Measurements from ENCODE around the gene ADCY5.
A peak's percentile ranks its signal among the peaks of the same experiment; 100 is the strongest.

The ADCY5 gene

DNA sequence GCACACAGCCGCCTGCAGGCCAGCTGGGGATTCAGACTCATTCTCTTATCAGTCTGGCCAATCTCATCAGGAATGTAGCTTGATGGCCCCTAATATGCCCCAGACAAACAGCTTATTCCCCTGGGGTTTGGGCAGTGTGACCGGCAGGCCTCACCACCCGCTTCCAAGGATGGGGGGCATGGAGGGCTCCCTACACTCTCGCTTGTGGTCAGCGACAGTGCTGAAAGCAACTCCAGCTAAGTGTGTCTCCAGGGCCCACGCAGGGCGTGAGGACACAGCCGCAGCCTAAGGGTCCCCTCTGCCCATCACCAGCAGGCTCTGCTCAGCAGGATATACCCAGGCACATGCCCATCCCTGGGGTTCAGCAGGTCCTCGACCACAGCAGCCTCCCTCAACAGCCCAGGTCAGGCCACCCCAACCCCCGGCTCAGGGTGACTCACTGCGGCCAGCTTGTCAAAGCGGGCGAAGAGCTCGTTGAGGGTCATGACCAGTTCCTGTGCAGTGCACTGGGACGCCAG lies 116.7 kb downstream of the ADCY5 start:
- DNase-seq (ENCODE audit: insufficient read length) (no peak), FAIRE-seq (no peak)
- TF ChIP-seq POLR2AphosphoS5 (IDR thresholded peaks at IDR 0.05; ENCODE audit: low read depth, low read length) (no peak), POLR2A (IDR thresholded peaks at IDR 0.05; ENCODE audit: low read depth, low read length) (no peak), TAF1 (IDR thresholded peaks at IDR 0.05; ENCODE audit: borderline replicate concordance, low read depth, low read length) (no peak)

DNA sequence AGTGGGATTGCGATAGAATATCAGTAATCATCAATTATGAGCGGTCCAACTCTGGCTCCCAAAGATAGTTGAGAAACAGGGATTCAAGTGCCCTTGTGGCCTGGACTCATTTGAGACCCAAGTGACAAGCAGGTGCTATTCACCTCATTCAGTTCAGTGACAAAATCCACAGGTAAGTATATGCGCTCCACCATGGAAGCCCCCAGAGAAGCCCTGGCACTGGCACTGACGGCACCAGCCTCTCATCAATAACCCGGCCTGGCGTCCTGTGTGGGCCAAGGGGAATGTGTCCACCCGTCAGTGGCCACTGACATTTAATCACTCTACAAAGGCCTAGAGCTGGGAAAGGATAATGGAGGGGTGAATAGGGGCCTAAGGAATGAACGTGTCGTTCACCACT lies 117.2 kb downstream of the ADCY5 start:
- TF ChIP-seq TAF1 (IDR thresholded peaks at IDR 0.05; ENCODE audit: borderline replicate concordance, low read depth, low read length) (no peak), POLR2AphosphoS5 (IDR thresholded peaks at IDR 0.05; ENCODE audit: low read depth, low read length) (no peak), POLR2A (IDR thresholded peaks at IDR 0.05; ENCODE audit: low read depth, low read length) (no peak)
- FAIRE-seq: no peak
- no peak for DNase-seq (ENCODE audit: insufficient read length)

DNA sequence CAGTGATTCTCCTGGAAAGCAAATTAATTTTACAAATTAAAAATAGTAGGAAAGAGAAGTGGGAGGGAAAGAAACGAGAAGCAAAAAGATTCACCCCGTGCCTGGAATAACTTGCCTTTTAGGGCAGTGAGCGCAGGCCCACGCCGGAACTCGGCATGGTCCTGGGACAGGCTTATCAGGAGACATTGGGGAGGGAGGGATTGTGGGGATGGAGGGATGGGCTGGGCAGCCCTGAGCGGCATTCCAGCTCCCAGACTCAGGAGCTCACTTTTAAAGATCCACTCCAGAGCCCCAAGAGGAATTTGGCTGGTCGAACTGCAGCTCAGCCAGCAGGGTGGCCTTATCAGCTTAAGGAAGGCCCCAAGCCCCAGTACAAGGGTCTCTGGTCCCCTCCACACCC lies 117.9 kb downstream of the ADCY5 start:
- DNase-seq (ENCODE audit: insufficient read length): no peak
- TF ChIP-seq POLR2A (IDR thresholded peaks at IDR 0.05; ENCODE audit: low read depth, low read length): no peak
- FAIRE-seq: no peak

DNA sequence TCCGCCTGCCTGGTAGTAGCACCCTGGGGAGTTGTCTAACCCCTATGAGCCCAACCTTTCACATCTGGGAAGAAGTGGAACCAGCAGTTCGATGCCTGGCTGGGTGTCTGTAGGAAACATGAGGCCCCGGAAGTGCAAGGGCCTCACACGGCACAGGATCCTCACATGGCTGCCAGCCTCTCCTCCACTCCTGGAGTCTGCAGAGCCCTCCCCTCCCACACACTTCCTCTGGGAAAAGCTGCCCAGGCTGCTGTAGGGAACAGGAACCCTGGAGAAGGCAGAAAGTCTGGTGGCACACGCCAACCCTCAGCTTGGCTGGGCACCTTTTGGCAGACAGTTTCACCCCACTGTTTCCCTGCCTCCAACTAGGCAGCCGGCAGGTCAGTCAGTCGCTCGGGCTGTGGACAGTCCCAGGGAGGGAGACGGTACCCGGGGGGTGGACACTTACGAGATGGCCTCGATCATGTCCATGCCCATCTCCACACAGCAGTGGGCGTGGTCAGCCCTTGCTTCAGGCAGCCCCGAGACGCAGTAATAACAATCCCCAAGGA lies 118.4 kb downstream of the ADCY5 start:
- TF ChIP-seq TAF1 (IDR thresholded peaks at IDR 0.05; ENCODE audit: borderline replicate concordance, low read depth, low read length) (no peak), POLR2AphosphoS5 (IDR thresholded peaks at IDR 0.05; ENCODE audit: low read depth, low read length) (no peak), POLR2A (IDR thresholded peaks at IDR 0.05; ENCODE audit: low read depth, low read length) (no peak)
- DNase-seq (ENCODE audit: insufficient read length): no peak
- no peak for FAIRE-seq

DNA sequence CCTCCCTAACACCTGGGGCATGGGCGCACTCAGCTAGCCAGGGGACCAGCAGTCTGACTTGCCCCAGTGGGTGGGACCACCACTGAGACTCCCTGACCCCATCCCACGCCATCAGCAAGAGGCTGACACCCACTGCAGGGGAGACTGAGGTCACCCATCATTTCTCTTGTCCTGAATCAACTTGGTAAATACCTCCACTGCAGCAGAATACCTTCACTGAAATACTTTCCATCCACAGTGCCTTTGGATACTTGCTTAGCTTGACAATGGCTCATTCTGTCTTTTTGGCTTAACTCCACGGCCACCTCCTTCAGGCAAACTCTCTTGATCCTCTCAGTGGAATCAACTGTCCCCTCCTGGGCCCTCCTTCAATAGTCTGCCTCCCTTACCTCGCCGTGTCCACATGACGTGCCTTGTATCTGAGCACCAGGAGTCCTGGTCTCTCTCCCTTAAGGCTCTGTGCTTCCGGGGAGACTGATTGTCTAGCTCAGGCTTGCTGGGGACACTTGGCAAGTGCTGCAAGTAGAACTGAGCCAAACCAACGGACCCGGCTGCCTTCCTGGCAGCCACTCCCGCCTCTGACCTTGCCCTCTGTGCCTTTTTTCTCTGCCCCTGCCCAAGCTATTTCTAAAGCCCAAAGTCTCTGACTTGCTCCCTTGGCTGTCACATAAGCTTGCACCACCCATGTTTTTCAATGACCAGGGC lies 119.1 kb downstream of the ADCY5 start:
- FAIRE-seq (no peak), DNase-seq (ENCODE audit: insufficient read length) (no peak)
- TF ChIP-seq POLR2A (IDR thresholded peaks at IDR 0.05; ENCODE audit: low read depth, low read length): no peak
- no peak for TF ChIP-seq POLR2AphosphoS5 (IDR thresholded peaks at IDR 0.05; ENCODE audit: low read depth, low read length)
- TF ChIP-seq TAF1 (IDR thresholded peaks at IDR 0.05; ENCODE audit: borderline replicate concordance, low read depth, low read length): no peak

DNA sequence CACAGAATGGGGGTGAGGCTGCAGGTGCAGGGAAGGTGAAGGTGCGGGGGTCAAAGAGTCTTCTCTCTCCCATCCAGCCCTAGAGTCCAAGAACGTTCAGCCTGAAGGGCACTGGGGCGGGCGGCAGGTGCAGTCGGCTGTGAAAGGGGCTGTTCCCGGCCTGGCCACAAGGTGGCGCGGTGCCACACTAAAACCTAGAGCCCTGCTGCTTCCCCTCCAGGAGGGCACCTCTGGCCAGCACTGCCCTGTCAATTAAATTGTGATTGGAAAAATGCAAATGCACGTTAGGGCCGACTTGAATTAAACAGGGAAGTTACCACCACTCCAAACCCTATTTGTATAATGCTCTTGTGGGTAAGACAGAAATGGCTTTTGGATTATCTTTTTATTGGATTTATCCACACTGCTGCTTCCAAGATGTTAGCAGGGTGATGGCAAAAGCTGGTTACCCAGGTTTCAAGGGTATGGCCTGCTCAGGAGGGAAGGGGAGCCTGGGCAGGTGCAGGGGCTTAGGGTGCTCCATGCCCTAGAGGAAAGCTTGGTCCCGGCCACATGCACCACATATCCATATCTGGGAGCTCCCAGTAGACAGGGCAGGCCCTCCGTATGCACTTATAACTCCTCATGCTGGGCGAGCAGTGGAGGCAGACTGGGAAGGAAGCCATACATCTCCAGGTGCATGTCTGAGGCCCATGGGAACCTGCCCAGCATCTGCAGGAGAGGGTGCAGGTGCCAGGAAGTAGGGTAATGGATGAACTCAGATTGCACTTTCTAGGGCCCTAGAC lies 119.8 kb downstream of the ADCY5 start:
- peak; percentile 73 for FAIRE-seq
- peak; percentile 78 for DNase-seq (ENCODE audit: insufficient read length)
- TF ChIP-seq POLR2A (IDR thresholded peaks at IDR 0.05; ENCODE audit: low read depth, low read length): no peak
- TF ChIP-seq POLR2AphosphoS5 (IDR thresholded peaks at IDR 0.05; ENCODE audit: low read depth, low read length): no peak
- no peak for TF ChIP-seq TAF1 (IDR thresholded peaks at IDR 0.05; ENCODE audit: borderline replicate concordance, low read depth, low read length)

DNA sequence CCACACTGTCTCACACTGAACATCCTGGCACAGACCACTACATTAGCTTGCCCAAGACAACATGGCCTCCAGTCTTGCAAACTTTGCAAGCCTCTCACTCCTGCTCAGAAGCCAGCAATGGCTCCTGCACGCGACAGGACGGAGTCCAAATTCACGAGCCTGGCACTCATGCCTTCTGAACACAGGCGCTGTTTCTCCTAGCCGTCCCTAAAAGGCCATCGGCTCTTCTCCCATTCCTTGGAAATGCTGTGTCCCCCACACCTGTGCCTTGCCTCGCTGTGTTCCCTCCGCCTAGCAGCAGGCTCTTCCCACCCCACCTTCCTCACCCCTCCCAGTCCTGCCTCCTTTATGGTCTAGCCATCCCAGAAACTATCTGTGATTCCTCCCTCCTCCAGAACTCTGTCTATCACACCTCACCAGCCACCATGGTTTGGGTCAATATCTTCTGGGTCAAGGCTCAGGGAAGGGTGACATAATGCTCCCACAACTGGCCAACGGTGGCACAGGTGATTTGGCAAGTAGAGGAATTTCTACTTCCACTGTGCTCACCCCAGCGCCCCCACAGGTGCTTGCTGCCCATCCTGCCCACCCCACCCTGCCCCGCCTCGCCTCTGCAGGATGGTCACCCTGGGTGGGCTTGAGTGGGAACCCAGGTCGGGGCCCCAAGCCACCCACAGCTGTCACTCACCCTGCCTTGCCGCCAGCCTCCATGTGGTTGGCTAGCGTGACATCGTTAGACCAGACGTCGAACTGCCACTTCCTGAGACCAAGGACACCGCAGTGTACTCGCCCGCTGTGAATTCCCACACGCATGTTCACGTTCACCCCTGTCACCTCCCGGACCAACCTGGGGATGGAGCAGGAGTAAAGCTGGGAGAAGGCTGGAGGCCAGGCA lies 120.7 kb downstream of the ADCY5 start:
- no peak for DNase-seq (ENCODE audit: insufficient read length)
- FAIRE-seq: no peak
- TF ChIP-seq POLR2AphosphoS5 (IDR thresholded peaks at IDR 0.05; ENCODE audit: low read depth, low read length) (no peak), POLR2A (IDR thresholded peaks at IDR 0.05; ENCODE audit: low read depth, low read length) (no peak), TAF1 (IDR thresholded peaks at IDR 0.05; ENCODE audit: borderline replicate concordance, low read depth, low read length) (no peak)

DNA sequence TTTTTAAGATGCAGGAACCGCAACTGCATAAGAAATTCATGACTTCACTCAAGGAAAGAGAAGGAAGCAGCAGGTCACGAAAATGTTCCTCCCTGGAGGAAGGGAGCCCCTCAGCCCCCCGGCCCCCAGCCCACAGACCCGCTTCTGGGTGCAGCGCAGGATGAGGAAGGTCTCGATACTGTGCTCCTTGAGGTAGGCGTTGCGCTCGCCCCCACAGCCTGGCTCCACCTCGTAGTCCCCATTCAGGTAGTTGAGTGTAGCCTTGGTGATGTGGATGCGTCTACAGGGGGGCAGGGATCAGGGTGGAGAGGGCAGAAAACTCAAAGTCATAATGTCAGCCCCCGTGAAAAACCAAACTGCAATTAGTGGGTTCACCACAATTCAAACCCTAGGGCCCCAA lies 121.4 kb downstream of the ADCY5 start:
- no peak for TF ChIP-seq TAF1 (IDR thresholded peaks at IDR 0.05; ENCODE audit: borderline replicate concordance, low read depth, low read length)
- no peak for TF ChIP-seq POLR2AphosphoS5 (IDR thresholded peaks at IDR 0.05; ENCODE audit: low read depth, low read length)
- TF ChIP-seq POLR2A (IDR thresholded peaks at IDR 0.05; ENCODE audit: low read depth, low read length): no peak
- DNase-seq (ENCODE audit: insufficient read length) (no peak), FAIRE-seq (no peak)

DNA sequence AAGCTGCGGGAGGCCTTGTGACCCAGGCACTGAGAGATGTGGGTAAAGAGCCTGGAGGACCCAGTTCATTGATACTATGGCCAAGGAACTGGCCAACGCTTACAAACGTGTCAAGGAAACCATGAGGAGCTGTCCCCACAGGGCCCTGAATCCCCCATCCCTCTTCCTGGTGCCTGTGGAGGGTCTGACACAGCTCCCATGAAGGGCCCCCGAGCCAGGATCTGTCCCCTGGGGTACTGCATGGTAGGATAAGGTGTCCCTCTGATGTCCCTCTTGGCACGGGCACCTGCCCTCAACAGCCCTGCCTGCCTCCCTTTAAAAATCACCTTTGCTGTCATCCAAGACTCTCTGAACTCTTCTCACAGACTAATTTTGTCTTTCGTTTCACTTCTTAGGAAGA lies 122.4 kb downstream of the ADCY5 start:
- TF ChIP-seq POLR2A (IDR thresholded peaks at IDR 0.05; ENCODE audit: low read depth, low read length) (no peak), TAF1 (IDR thresholded peaks at IDR 0.05; ENCODE audit: borderline replicate concordance, low read depth, low read length) (no peak), POLR2AphosphoS5 (IDR thresholded peaks at IDR 0.05; ENCODE audit: low read depth, low read length) (no peak)
- FAIRE-seq: no peak
- no peak for DNase-seq (ENCODE audit: insufficient read length)

DNA sequence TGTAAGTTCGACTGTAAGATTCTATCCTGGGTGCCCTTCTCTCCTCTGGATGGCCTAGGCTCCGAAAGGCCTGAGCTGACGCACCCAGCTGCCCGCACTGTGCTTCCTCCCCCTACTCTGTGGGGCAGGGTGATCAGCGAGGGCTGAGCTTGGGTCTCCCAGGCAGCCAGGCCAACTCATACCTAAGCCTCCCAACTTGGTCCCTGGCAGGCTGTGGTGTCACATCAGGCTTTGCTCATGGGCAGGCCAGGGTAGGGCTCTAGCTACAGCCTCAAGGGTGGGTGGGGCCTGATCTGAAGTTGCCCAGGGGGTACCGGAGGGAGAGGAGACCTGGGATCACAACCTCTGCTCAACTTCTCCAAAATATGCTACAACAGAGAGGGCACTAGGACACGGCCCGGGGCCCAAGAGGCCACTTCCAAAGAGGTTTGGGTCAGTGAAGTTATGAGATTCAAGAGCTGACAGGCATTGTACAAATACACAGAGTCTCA lies 123.1 kb downstream of the ADCY5 start:
- no peak for DNase-seq (ENCODE audit: insufficient read length)
- no peak for FAIRE-seq
- TF ChIP-seq POLR2A (IDR thresholded peaks at IDR 0.05; ENCODE audit: low read depth, low read length): no peak
- TF ChIP-seq TAF1 (IDR thresholded peaks at IDR 0.05; ENCODE audit: borderline replicate concordance, low read depth, low read length): no peak
- no peak for TF ChIP-seq POLR2AphosphoS5 (IDR thresholded peaks at IDR 0.05; ENCODE audit: low read depth, low read length)

Data from GM12892 (cell line).